CD4-positive, CD25-positive, alpha-beta regulatory T cell (primary cell): ENCODE data around the gene TDRD9. TPM values are rescaled to one million over a fixed set of nuclear protein-coding genes. Genes with fewer than 3 reads are reported as not detected.
A peak's percentile ranks its signal among the peaks of the same experiment; 100 is the strongest.

Experiments
- ATAC-seq, 2 donors: fragments of 150-1000 bp; cut with Tn5 transposase; one replicate each; pipeline ENCODE4 v1.10.0; 2021; ENCODE audit warnings: low read depth in 2 of 2, moderate number of reproducible peaks in 2 of 2, moderate library complexity in 1 of 2
- DNase-seq, 3 donors: peaks; one replicate each; pipeline versions ENCODE4 v3.0.0 to v3.0.0-alpha.2; 2012 to 2022; ENCODE audit warnings: mixed read lengths in 1 of 3
- H3K27ac ChIP-seq: one replicate; pipeline ENCODE4 v1.7.0; 2013; ENCODE audit warnings: mild to moderate bottlenecking, low read length; ENCODE audit not compliant: insufficient read depth, poor library complexity, severe bottlenecking
- H3K27me3 ChIP-seq: one replicate; pipeline ENCODE4 v1.7.0; 2013; ENCODE audit warnings: low read length; ENCODE audit not compliant: control insufficient read depth, insufficient read depth
- H3K36me3 ChIP-seq: one replicate; pipeline ENCODE4 v1.7.0; 2013; ENCODE audit warnings: mild to moderate bottlenecking, low read length, moderate library complexity; ENCODE audit not compliant: control insufficient read depth, insufficient read depth
- H3K4me1 ChIP-seq: 2 replicates; pipeline ENCODE4 v1.7.0; 2013; ENCODE audit warnings: mild to moderate bottlenecking, low read length; ENCODE audit not compliant: insufficient read depth, control insufficient read depth, poor library complexity, severe bottlenecking
- H3K4me3 ChIP-seq: one replicate; pipeline ENCODE4 v1.7.0; 2013; ENCODE audit warnings: low read depth, mild to moderate bottlenecking, low read length, moderate library complexity
- H3K9me3 ChIP-seq, 2 experiments: 1 replicate in 1 of 2; 2 replicates in 1 of 2; pipeline ENCODE4 v1.7.0; 2013; ENCODE audit warnings: low read length in 2 of 2, mild to moderate bottlenecking in 1 of 2, moderate library complexity in 1 of 2; ENCODE audit not compliant: control insufficient read depth in 2 of 2
- H3K27ac Mint-ChIP-seq, 3 donors: one replicate each; pipeline ENCODE4 v1.8.0; 2020 to 2022; ENCODE audit warnings: mild to moderate bottlenecking in 3 of 3, mixed read lengths in 3 of 3, moderate library complexity in 2 of 3
- H3K27me3 Mint-ChIP-seq: one replicate; pipeline ENCODE4 v1.8.0; 2022; ENCODE audit warnings: mild to moderate bottlenecking, mixed read lengths
- H3K36me3 Mint-ChIP-seq: one replicate; pipeline ENCODE4 v1.8.0; 2020; ENCODE audit warnings: mixed read lengths
- H3K4me1 Mint-ChIP-seq, 4 donors: one replicate each; pipeline ENCODE4 v1.8.0; 2020 to 2022; ENCODE audit warnings: mixed read lengths in 4 of 4, mild to moderate bottlenecking in 1 of 4
- H3K4me3 Mint-ChIP-seq, 4 donors: one replicate each; pipeline ENCODE4 v1.8.0; 2020 to 2022; ENCODE audit warnings: mild to moderate bottlenecking in 4 of 4, mixed read lengths in 4 of 4, moderate library complexity in 3 of 4
- H3K9me3 Mint-ChIP-seq, 7 donors: one replicate each; pipeline ENCODE4 v1.8.0; 2020 to 2022; ENCODE audit warnings: mixed read lengths in 7 of 7, mild to moderate bottlenecking in 3 of 7, moderate library complexity in 2 of 7
- polyA plus RNA-seq, 4 donors: library from polyadenylated mRNA; unstranded; fragments of 300-500 nt; fragmentation: Illumina TruSeq; gene quantifications; one replicate each; pipeline ENCODE4 v1.2.3, GENCODE V29; 2021
- total RNA-seq: library from RNA; stranded (reverse); gene quantifications from one replicate; pipeline ENCODE4 v1.2.3, GENCODE V29; 2022

The TDRD9 gene
- total and polyA plus RNA-seq, 5 donors from 2014 or later = 0.11 to 0.37 (median 0.14) TPM; not detected in 2

DNA sequence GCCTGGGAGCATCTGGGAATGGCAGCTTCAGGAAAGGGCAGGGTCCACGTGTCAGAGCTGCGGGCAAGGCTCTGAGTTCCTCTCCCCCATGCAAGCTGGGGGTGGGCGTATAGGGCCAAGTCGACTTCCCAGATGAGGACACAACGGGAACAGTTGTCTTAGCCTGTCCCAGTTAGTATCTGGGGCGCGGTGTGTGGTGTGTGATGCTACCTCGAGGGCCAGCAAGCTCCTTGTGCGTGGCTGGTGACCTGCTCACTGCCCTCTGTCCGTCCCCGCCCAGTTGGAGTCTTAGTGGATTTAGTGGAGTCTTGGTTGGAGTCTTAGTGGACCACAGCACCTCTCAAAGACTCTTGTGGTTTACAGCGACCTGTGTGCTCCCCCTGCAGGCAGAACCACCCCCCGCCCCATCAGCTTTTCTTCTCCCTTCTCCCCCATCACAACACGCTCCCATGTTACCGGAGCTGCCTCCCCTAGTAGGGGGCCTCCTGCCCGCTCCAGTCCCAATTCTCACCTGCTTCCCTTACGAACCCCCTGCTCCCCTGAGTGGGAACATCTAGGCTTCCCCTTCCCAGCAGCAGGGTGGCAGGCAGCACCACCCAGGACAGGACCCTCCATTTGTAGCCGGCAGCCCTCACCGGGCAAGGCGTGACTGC is 165.9 kb downstream of the TDRD9 start:
- peak overlapping the region in 1 of 4 donors; percentile 54 for H3K4me3 Mint-ChIP-seq
- Histone ChIP-seq H3K27ac (no peak overlapping the region), H3K4me1 (no peaks in the 10 kb centered on the region), H3K27me3 (no peaks in the 10 kb centered on the region), H3K36me3 (no peaks in the 10 kb centered on the region), H3K9me3 (no peaks in the 10 kb centered on the region), H3K4me3 (no peak overlapping the region)
- peaks cover 0 to 10% (median 4%) of the 10 kb centered on the region in 4 donors for H3K4me1 Mint-ChIP-seq
- no peak for DNase-seq
- H3K27ac Mint-ChIP-seq = peak overlapping the region in 2 of 3 donors; percentile 46 to 74
- no peaks in the 10 kb centered on the region for H3K27me3 Mint-ChIP-seq
- no peaks in the 10 kb centered on the region for H3K9me3 Mint-ChIP-seq
- H3K36me3 Mint-ChIP-seq = no peaks in the 10 kb centered on the region
- no peak for ATAC-seq

DNA sequence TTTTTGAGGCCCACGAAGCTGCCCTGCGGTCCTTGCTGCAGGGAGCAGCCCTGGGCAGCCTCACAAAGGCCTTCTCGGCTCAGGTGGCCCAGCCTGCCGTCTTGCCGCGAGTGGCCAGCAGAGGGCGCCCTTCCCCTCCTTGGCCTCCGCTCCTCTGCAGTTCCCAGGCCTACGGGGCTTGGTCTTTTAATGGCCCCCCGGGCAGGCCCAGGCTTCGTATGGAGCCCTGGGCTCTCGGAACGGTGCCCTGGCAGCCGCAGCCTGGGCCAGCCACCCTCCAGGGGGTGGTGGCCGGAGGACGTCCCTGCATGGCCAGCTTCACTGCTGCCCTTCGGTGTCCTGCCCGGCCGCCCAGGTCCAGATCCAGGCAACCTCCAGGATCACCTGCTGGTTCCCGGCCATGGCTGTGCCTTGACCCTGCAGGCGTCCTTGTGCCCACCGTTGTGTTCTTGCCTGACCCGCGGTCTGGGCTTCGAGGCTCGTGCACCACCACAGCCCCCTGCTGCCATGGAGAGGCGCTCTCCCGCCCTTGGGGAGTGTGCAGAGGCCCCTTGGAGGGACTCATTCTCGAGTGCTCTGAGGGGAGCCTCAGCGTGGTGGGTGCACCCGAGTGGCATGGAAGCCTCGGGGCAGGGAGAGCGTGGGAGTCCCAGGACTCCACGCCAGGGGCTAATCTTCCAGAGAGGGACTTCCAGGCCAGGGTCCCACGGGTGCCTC is 166.6 kb downstream of the TDRD9 start:
- ATAC-seq (peak; percentile 51 to 53), DNase-seq (peak; percentile 52 to 59 (median 54))
- peaks cover 0 to 10% (median 4%) of the 10 kb centered on the region in 4 donors for H3K4me1 Mint-ChIP-seq
- Histone ChIP-seq H3K4me1 (no peaks in the 10 kb centered on the region), H3K4me3 (no peak overlapping the region), H3K27ac (no peak overlapping the region), H3K27me3 (no peaks in the 10 kb centered on the region), H3K9me3 (no peaks in the 10 kb centered on the region), H3K36me3 (no peaks in the 10 kb centered on the region)
- peak overlapping the region in 2 of 3 donors; percentile 46 to 74 for H3K27ac Mint-ChIP-seq
- no peaks in the 10 kb centered on the region for H3K27me3 Mint-ChIP-seq
- no peaks in the 10 kb centered on the region for H3K36me3 Mint-ChIP-seq
- H3K4me3 Mint-ChIP-seq = peak overlapping the region in 1 of 4 donors; percentile 54
- H3K9me3 Mint-ChIP-seq = no peaks in the 10 kb centered on the region

DNA sequence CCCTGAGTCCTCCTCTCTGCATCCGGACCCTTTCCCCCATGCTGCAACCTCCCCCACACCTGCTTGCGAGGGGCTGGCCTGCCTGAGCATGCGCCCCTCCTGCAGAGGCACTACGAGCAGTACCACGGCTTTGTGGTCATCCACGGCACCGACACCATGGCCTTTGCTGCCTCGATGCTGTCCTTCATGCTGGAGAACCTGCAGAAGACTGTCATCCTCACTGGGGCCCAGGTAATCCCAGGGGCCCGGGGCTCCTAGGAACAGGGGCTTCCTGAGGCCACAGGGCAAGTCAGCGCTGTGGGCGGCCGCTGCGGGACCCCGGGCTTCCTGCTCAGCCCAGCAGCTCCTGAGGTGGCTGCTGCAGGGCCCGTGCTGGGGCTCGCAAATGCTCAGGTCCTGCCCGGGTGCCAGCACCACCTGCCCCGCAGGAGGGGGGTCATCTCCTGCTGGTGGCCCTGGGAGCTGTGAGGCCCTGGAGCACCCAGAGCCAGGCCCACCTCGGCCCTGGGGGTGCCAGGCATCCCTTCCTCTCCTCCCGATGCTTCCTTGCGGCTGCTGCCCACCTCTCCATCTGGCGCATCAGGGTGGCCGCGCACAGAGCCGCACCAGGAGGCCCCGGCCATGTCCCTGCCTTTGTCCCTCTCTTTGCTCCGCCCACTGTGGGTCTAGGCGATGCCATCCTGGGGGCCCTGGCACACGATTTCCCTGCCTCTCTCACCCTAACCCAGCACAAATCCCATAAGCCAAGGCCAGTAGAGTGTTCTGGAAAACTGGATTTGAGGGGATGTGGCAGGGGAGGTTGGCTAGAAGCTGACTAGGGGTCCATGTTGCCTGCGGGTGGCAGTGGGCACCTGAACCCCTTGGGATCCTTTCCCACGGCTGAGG is 167.4 kb downstream of the TDRD9 start:
- Histone ChIP-seq H3K9me3 (no peaks in the 10 kb centered on the region), H3K27ac (no peak overlapping the region), H3K4me3 (no peak overlapping the region), H3K36me3 (no peaks in the 10 kb centered on the region), H3K27me3 (no peaks in the 10 kb centered on the region), H3K4me1 (no peaks in the 10 kb centered on the region)
- Mint-ChIP-seq H3K4me3 (no peak overlapping the region), H3K36me3 (no peaks in the 10 kb centered on the region), H3K9me3 (no peaks in the 10 kb centered on the region), H3K4me1 (peaks cover 0 to 10% (median 4%) of the 10 kb centered on the region in 4 donors), H3K27me3 (no peaks in the 10 kb centered on the region), H3K27ac (peak overlapping the region in 1 of 3 donors; percentile 89)
- ATAC-seq (no peak), DNase-seq (no peak)

DNA sequence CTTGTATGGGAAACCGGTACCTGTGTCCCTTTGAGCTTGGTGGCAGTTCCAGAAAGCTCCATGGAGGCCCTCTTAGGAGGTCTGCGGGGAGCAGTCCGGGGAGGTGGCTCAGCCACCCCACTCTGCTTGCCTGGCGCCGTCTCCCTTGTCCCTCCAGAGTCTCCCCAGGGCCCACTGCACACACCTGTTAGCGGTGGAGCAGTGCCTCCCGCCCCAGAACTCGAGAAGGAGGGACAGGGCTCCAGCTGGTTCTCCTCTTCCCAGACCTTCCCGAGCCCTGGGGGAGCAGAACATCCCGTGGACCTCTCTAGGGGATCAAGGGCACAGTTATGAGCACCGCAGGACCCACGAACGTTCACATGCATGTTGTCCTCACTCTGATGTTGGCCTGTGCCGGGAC is 168.1 kb downstream of the TDRD9 start:
- H3K4me3 ChIP-seq = no peak overlapping the region
- DNase-seq (no peak), ATAC-seq (no peak)
- no peaks in the 10 kb centered on the region for H3K27me3 ChIP-seq
- H3K4me1 ChIP-seq = no peaks in the 10 kb centered on the region
- H3K9me3 Mint-ChIP-seq = no peaks in the 10 kb centered on the region
- H3K9me3 ChIP-seq = no peaks in the 10 kb centered on the region
- H3K4me3 Mint-ChIP-seq = no peak overlapping the region
- no peak overlapping the region for H3K27ac ChIP-seq
- no peaks in the 10 kb centered on the region for H3K27me3 Mint-ChIP-seq
- H3K27ac Mint-ChIP-seq = no peak overlapping the region
- H3K4me1 Mint-ChIP-seq = peaks cover 0 to 10% (median 4%) of the 10 kb centered on the region in 4 donors
- H3K36me3 Mint-ChIP-seq = no peaks in the 10 kb centered on the region
- H3K36me3 ChIP-seq = no peaks in the 10 kb centered on the region

DNA sequence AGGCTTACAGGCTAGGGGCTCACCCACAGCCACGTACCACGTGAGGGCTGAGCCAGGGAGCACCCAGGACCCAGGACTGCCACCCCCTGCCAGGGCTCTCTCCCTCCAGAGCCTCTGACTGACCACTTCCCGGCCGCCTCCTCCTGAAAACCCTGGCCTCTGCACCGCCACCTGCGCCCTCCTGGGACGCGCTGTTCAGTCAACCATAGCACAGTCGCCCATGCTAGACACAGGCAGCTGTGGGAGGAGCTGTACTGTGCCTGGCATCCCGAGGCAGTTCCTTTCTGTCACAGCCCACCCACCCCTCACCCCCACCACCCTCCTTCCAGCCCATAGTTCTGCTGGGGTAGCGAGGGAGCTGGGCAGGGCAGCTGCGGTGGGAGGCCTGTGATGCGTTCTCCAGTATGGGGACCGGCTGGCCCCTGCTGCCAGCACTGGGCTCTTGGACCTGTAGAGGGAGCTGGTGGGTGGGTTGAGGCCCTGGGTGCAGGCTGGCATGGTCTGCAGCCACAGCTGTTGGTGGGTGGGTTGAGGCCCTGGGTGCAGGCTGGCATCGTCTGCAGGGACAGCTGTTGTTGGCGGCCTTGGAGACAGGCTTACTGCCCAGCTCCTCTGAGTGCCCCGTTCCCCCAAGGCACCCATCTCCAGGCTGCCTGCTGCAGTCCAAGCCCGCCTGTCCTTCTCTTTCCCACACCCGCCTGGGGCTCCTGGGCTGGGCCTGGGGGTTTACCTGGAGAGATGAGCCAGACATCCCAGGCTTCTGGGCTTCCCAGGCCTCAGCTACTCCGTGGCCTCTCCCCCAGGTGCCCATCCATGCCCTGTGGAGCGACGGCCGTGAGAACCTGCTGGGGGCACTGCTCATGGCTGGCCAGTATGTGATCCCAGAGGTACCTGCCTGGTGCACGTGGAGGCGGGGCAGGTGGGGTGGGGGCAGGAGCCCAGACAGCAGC is 168.8 kb downstream of the TDRD9 start:
- Mint-ChIP-seq H3K4me3 (no peak overlapping the region), H3K27ac (no peak overlapping the region), H3K27me3 (no peaks in the 10 kb centered on the region), H3K4me1 (peaks cover 0 to 10% (median 4%) of the 10 kb centered on the region in 4 donors), H3K9me3 (no peaks in the 10 kb centered on the region), H3K36me3 (no peaks in the 10 kb centered on the region)
- Histone ChIP-seq H3K4me1 (no peaks in the 10 kb centered on the region), H3K27me3 (no peaks in the 10 kb centered on the region), H3K27ac (no peak overlapping the region), H3K4me3 (no peak overlapping the region), H3K36me3 (no peaks in the 10 kb centered on the region), H3K9me3 (no peaks in the 10 kb centered on the region)
- no peak for ATAC-seq
- no peak for DNase-seq

DNA sequence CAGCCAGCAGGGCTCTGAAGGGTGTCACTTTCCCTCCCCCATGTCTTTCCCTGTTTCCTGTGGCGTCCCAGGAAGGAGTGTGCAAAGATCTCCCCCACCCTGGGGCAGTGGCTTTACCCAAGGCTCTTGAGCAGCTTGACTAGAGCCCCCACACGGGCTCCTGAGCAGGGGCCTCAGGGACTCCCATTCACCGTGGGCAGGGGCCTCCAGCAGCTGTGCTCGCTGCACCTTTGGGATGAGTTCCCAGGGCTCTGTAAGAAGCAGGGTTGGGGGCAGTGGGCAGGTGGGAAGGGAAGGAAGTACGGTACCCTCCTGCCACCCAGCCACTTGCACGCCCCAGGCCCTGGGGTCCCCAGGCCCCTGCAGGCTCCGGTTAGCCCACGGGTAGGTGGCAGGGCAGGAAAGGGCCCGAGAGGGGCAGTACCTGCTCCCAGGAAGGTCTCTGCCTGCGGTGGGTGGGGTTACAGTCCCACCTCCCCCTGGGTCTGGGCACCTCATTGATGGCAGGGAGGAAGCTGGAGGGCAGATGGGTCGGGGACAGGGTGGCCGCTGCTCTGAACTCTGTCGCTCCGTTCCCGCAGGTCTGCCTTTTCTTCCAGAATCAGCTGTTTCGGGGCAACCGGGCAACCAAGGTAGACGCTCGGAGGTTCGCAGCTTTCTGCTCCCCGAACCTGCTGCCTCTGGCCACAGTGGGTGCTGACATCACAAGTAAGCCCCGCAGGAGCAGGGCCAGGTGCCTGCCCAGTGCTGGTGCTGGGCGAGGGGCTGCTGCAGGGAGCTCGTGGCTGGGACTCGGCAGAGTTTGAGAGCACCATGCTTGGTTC is 170.2 kb downstream of the TDRD9 start:
- Histone ChIP-seq H3K27me3 (no peaks in the 10 kb centered on the region), H3K36me3 (no peaks in the 10 kb centered on the region), H3K4me1 (no peaks in the 10 kb centered on the region), H3K4me3 (no peak overlapping the region), H3K9me3 (no peaks in the 10 kb centered on the region), H3K27ac (no peak overlapping the region)
- Mint-ChIP-seq H3K36me3 (no peaks in the 10 kb centered on the region), H3K4me3 (no peak overlapping the region), H3K9me3 (no peaks in the 10 kb centered on the region), H3K27me3 (no peaks in the 10 kb centered on the region), H3K4me1 (peaks cover 0 to 10% (median 4%) of the 10 kb centered on the region in 4 donors), H3K27ac (no peak overlapping the region)
- ATAC-seq (no peak), DNase-seq (no peak)
